ENCODE data around the gene SOCS6. TPM values are rescaled to one million over a fixed set of nuclear protein-coding genes. Genes with fewer than 3 reads are reported as not detected.

The SOCS6 gene
- total RNA-seq, 1 experiment from 2014 or later, result not detected

- Histone ChIP-seq H3K27me3 (ENCODE audit: low read length) (no peaks in the 10 kb centered on the region), H3K79me2 (ENCODE audit: low read length) (no peaks in the 10 kb centered on the region), H3K9me2 (replicated peaks; ENCODE audit: insufficient read depth, low read length) (no peaks in the 10 kb centered on the region), H3K4me2 (ENCODE audit: low read depth, low read length, poor library complexity, severe bottlenecking) (no peak overlapping the region), H3K36me3 (ENCODE audit: insufficient read depth, low read length) (no peaks in the 10 kb centered on the region), H3K9ac (ENCODE audit: low read length) (no peak overlapping the region), H3K4me1 (ENCODE audit: low read length) (no peaks in the 10 kb centered on the region), H3K9me3 (ENCODE audit: low read length) (no peaks in the 10 kb centered on the region), H4K20me1 (ENCODE audit: insufficient read depth, low read depth, low read length) (no peaks in the 10 kb centered on the region), H2AFZ (ENCODE audit: low read length) (no peak overlapping the region), H3K27ac (ENCODE audit: low read length) (no peak overlapping the region), H3K4me3 (ENCODE audit: low read length) (no peak overlapping the region)
- DNase-seq, result no peak
These were observed 3.8 kb downstream of the SOCS6 start for GRCh38 chr18:70292628-70293027.

GRCh38 chr18:70293166-70293565, 4.3 kb downstream of the SOCS6 start:
- Histone ChIP-seq H4K20me1 (ENCODE audit: insufficient read depth, low read depth, low read length) (no peaks in the 10 kb centered on the region), H3K27ac (ENCODE audit: low read length) (no peak overlapping the region), H3K27me3 (ENCODE audit: low read length) (no peaks in the 10 kb centered on the region), H3K9ac (ENCODE audit: low read length) (no peak overlapping the region), H3K9me2 (replicated peaks; ENCODE audit: insufficient read depth, low read length) (no peaks in the 10 kb centered on the region), H3K36me3 (ENCODE audit: insufficient read depth, low read length) (no peaks in the 10 kb centered on the region), H3K4me1 (ENCODE audit: low read length) (no peaks in the 10 kb centered on the region), H3K4me2 (ENCODE audit: low read depth, low read length, poor library complexity, severe bottlenecking) (no peak overlapping the region), H2AFZ (ENCODE audit: low read length) (no peak overlapping the region), H3K79me2 (ENCODE audit: low read length) (no peaks in the 10 kb centered on the region), H3K9me3 (ENCODE audit: low read length) (no peaks in the 10 kb centered on the region), H3K4me3 (ENCODE audit: low read length) (no peak overlapping the region)
- no peak for DNase-seq

GRCh38 chr18:70294471-70295191, 5.8 kb downstream of the SOCS6 start:
- H3K79me2 ChIP-seq (ENCODE audit: low read length), result no peaks in the 10 kb centered on the region
- no peak overlapping the region for H3K4me3 ChIP-seq (ENCODE audit: low read length)
- H3K4me2 ChIP-seq (ENCODE audit: low read depth, low read length, poor library complexity, severe bottlenecking), result no peak overlapping the region

GRCh38 chr18:70295192-70296188, 6.6 kb downstream of the SOCS6 start:
- Histone ChIP-seq H3K27ac (ENCODE audit: low read length) (no peak overlapping the region), H3K9me2 (replicated peaks; ENCODE audit: insufficient read depth, low read length) (no peaks in the 10 kb centered on the region), H3K27me3 (ENCODE audit: low read length) (no peaks in the 10 kb centered on the region), H3K9me3 (ENCODE audit: low read length) (no peaks in the 10 kb centered on the region), H3K4me3 (ENCODE audit: low read length) (no peak overlapping the region), H2AFZ (ENCODE audit: low read length) (no peak overlapping the region), H3K4me2 (ENCODE audit: low read depth, low read length, poor library complexity, severe bottlenecking) (no peak overlapping the region), H3K79me2 (ENCODE audit: low read length) (no peaks in the 10 kb centered on the region), H3K9ac (ENCODE audit: low read length) (no peak overlapping the region), H3K4me1 (ENCODE audit: low read length) (no peaks in the 10 kb centered on the region), H4K20me1 (ENCODE audit: insufficient read depth, low read depth, low read length) (no peaks in the 10 kb centered on the region), H3K36me3 (ENCODE audit: insufficient read depth, low read length) (no peaks in the 10 kb centered on the region)
- DNase-seq, result no peak

More at GRCh38 chr18:70294471-70295191, 5.8 kb downstream of the SOCS6 start:
- Histone ChIP-seq H3K27ac (ENCODE audit: low read length) (no peak overlapping the region), H3K9me2 (replicated peaks; ENCODE audit: insufficient read depth, low read length) (no peaks in the 10 kb centered on the region), H2AFZ (ENCODE audit: low read length) (no peak overlapping the region), H3K9me3 (ENCODE audit: low read length) (no peaks in the 10 kb centered on the region), H4K20me1 (ENCODE audit: insufficient read depth, low read depth, low read length) (no peaks in the 10 kb centered on the region), H3K4me1 (ENCODE audit: low read length) (no peaks in the 10 kb centered on the region), H3K27me3 (ENCODE audit: low read length) (no peaks in the 10 kb centered on the region), H3K9ac (ENCODE audit: low read length) (no peak overlapping the region), H3K36me3 (ENCODE audit: insufficient read depth, low read length) (no peaks in the 10 kb centered on the region)
- DNase-seq, result no peak

GRCh38 chr18:70296289-70296688, 7.4 kb downstream of the SOCS6 start:
- H3K79me2 ChIP-seq (ENCODE audit: low read length), result no peaks in the 10 kb centered on the region
- H2AFZ ChIP-seq (ENCODE audit: low read length), result no peak overlapping the region
- H3K4me3 ChIP-seq (ENCODE audit: low read length), result no peak overlapping the region
- H3K9me3 ChIP-seq (ENCODE audit: low read length), result no peaks in the 10 kb centered on the region
- H3K27me3 ChIP-seq (ENCODE audit: low read length), result no peaks in the 10 kb centered on the region
- no peak overlapping the region for H3K9ac ChIP-seq (ENCODE audit: low read length)
- H3K4me2 ChIP-seq (ENCODE audit: low read depth, low read length, poor library complexity, severe bottlenecking), result no peak overlapping the region
- H3K4me1 ChIP-seq (ENCODE audit: low read length), result no peaks in the 10 kb centered on the region
- DNase-seq, result no peak
- H3K9me2 ChIP-seq (replicated peaks; ENCODE audit: insufficient read depth, low read length), result no peaks in the 10 kb centered on the region
- H3K36me3 ChIP-seq (ENCODE audit: insufficient read depth, low read length), result no peaks in the 10 kb centered on the region
- no peaks in the 10 kb centered on the region for H4K20me1 ChIP-seq (ENCODE audit: insufficient read depth, low read depth, low read length)
- H3K27ac ChIP-seq (ENCODE audit: low read length), result no peak overlapping the region

GRCh38 chr18:70296781-70297180, 7.9 kb downstream of the SOCS6 start:
- no peaks in the 10 kb centered on the region for H3K9me3 ChIP-seq (ENCODE audit: low read length)
- DNase-seq, result no peak
- H4K20me1 ChIP-seq (ENCODE audit: insufficient read depth, low read depth, low read length), result no peaks in the 10 kb centered on the region
- no peak overlapping the region for H3K9ac ChIP-seq (ENCODE audit: low read length)
- no peak overlapping the region for H3K4me2 ChIP-seq (ENCODE audit: low read depth, low read length, poor library complexity, severe bottlenecking)
- H3K9me2 ChIP-seq (replicated peaks; ENCODE audit: insufficient read depth, low read length), result no peaks in the 10 kb centered on the region
- H3K4me3 ChIP-seq (ENCODE audit: low read length), result no peak overlapping the region
- no peaks in the 10 kb centered on the region for H3K36me3 ChIP-seq (ENCODE audit: insufficient read depth, low read length)
- H3K4me1 ChIP-seq (ENCODE audit: low read length), result no peaks in the 10 kb centered on the region
- no peaks in the 10 kb centered on the region for H3K79me2 ChIP-seq (ENCODE audit: low read length)
- H3K27ac ChIP-seq (ENCODE audit: low read length), result no peak overlapping the region
- H3K27me3 ChIP-seq (ENCODE audit: low read length), result no peaks in the 10 kb centered on the region
- H2AFZ ChIP-seq (ENCODE audit: low read length), result no peak overlapping the region

- Histone ChIP-seq H3K9me2 (replicated peaks; ENCODE audit: insufficient read depth, low read length) (no peaks in the 10 kb centered on the region), H3K4me3 (ENCODE audit: low read length) (no peak overlapping the region), H4K20me1 (ENCODE audit: insufficient read depth, low read depth, low read length) (no peaks in the 10 kb centered on the region), H3K4me1 (ENCODE audit: low read length) (no peaks in the 10 kb centered on the region), H3K27ac (ENCODE audit: low read length) (no peak overlapping the region), H3K4me2 (ENCODE audit: low read depth, low read length, poor library complexity, severe bottlenecking) (no peak overlapping the region), H3K9ac (ENCODE audit: low read length) (no peak overlapping the region), H3K36me3 (ENCODE audit: insufficient read depth, low read length) (no peaks in the 10 kb centered on the region), H3K27me3 (ENCODE audit: low read length) (no peaks in the 10 kb centered on the region), H2AFZ (ENCODE audit: low read length) (no peak overlapping the region), H3K9me3 (ENCODE audit: low read length) (no peaks in the 10 kb centered on the region), H3K79me2 (ENCODE audit: low read length) (no peaks in the 10 kb centered on the region)
- DNase-seq, result no peak
These were observed 10.5 kb downstream of the SOCS6 start for GRCh38 chr18:70299393-70299792.

GRCh38 chr18:70301667-70302066, 12.8 kb downstream of the SOCS6 start:
- Histone ChIP-seq H3K79me2 (ENCODE audit: low read length) (no peaks in the 10 kb centered on the region), H3K36me3 (ENCODE audit: insufficient read depth, low read length) (no peaks in the 10 kb centered on the region), H3K9ac (ENCODE audit: low read length) (no peak overlapping the region), H3K4me2 (ENCODE audit: low read depth, low read length, poor library complexity, severe bottlenecking) (no peak overlapping the region), H3K4me1 (ENCODE audit: low read length) (no peaks in the 10 kb centered on the region), H3K9me3 (ENCODE audit: low read length) (no peaks in the 10 kb centered on the region), H3K4me3 (ENCODE audit: low read length) (no peak overlapping the region), H3K9me2 (replicated peaks; ENCODE audit: insufficient read depth, low read length) (no peaks in the 10 kb centered on the region), H2AFZ (ENCODE audit: low read length) (no peak overlapping the region), H4K20me1 (ENCODE audit: insufficient read depth, low read depth, low read length) (no peaks in the 10 kb centered on the region), H3K27ac (ENCODE audit: low read length) (no peak overlapping the region), H3K27me3 (ENCODE audit: low read length) (no peaks in the 10 kb centered on the region)
- DNase-seq, result no peak

Data from Karpas-422 (cell line).